SK-N-SH (cell line): ENCODE measurements around the gene DLG2. TPM values are rescaled to one million over a fixed set of nuclear protein-coding genes. Genes with fewer than 3 reads are reported as not detected.

Source experiments
- CTCF ChIA-PET: fragments of 300-600, 350-600 bp; formaldehyde crosslinking; extraction: SDS; loops from one replicate; lab custom pipeline; 2021; lab: Yijun Ruan, JAX
- POLR2A ChIA-PET: fragments of 350-600 bp; sonication (Branson Sonifier 250); formaldehyde crosslinking; extraction: SDS; loops from one replicate; lab custom pipeline; 2020; ENCODE audit warnings: antibody characterized with exemption, inconsistent platforms; lab: Yijun Ruan, JAX
- DNase-seq: peaks from one replicate; pipeline ENCODE4 v3.0.0; 2012
- H2AFZ ChIP-seq: fragments of 200-600 bp; sonication (generic); 2 replicates; pipeline ENCODE4 v1.8.1; 2016; ENCODE audit warnings: antibody characterized with exemption, mild to moderate bottlenecking, low read depth
- H3F3A ChIP-seq: fragments of 200-600 bp; sonication (generic); replicated peaks from 2 replicates; pipeline ENCODE3; 2016; ENCODE audit warnings: antibody characterized with exemption, mild to moderate bottlenecking; ENCODE audit not compliant: insufficient read depth
- H3K27ac ChIP-seq, 2 experiments: fragments of 200-500 bp in 1 of 2; fragments of 200-600 bp in 1 of 2; sonication (Bioruptor generic) in 1 of 2; sonication (generic), shearing (Covaris generic) in 1 of 2; 2 replicates each; pipeline versions ENCODE4 v1.5.1 to v1.6.1; 2014 to 2016; ENCODE audit warnings: low read depth in 2 of 2, inconsistent platforms in 1 of 2, low read length in 1 of 2, mild to moderate bottlenecking in 1 of 2, mixed read lengths in 1 of 2
- H3K27me3 ChIP-seq: fragments of 200-600 bp; sonication (generic), shearing (Covaris generic); 2 replicates; pipeline ENCODE4 v1.6.1; 2016; ENCODE audit warnings: mixed run types; ENCODE audit not compliant: insufficient read depth
- H3K36me3 ChIP-seq, 2 experiments: fragments of 200-500 bp in 1 of 2; fragments of 200-600 bp in 1 of 2; sonication (Bioruptor generic) in 1 of 2; sonication (generic) in 1 of 2; replicated peaks in 1 of 2; 2 replicates each; pipeline versions ENCODE3 to v1.5.1; 2014 to 2016; ENCODE audit warnings: low read length in 1 of 2, mild to moderate bottlenecking in 1 of 2; ENCODE audit not compliant: insufficient read depth in 2 of 2, control insufficient read depth in 1 of 2
- H3K4me1 ChIP-seq, 2 experiments: fragments of 200-500 bp in 1 of 2; fragments of 200-600 bp in 1 of 2; sonication (Bioruptor generic) in 1 of 2; sonication (generic), shearing (Covaris generic) in 1 of 2; 2 replicates each; pipeline versions ENCODE4 v1.5.1 to v1.6.1; 2014 to 2016; ENCODE audit warnings: low read depth in 1 of 2, low read length in 1 of 2, mixed run types in 1 of 2; ENCODE audit not compliant: insufficient read depth in 2 of 2, control insufficient read depth in 1 of 2
- H3K4me2 ChIP-seq: fragments of 200-600 bp; sonication (generic), shearing (Covaris generic); 2 replicates; pipeline ENCODE4 v1.6.1; 2017; ENCODE audit warnings: mixed run types
- H3K4me3 ChIP-seq, 2 experiments: fragments of 200-500 bp in 1 of 2; fragments of 200-600 bp in 1 of 2; sonication (Bioruptor generic) in 1 of 2; sonication (generic), shearing (Covaris generic) in 1 of 2; 2 replicates each; pipeline versions ENCODE4 v1.5.1 to v1.8.1; 2014 to 2016; ENCODE audit warnings: low read depth in 2 of 2, inconsistent platforms in 1 of 2, low read length in 1 of 2, mild to moderate bottlenecking in 1 of 2, mixed read lengths in 1 of 2, moderate library complexity in 1 of 2
- H3K79me2 ChIP-seq: fragments of 200-600 bp; sonication (generic); 2 replicates; pipeline ENCODE4 v1.8.1; 2017; ENCODE audit warnings: mild to moderate bottlenecking; ENCODE audit not compliant: insufficient read depth
- H3K9ac ChIP-seq: fragments of 200-600 bp; sonication (generic); 2 replicates; pipeline ENCODE4 v1.6.1; 2017; ENCODE audit warnings: mixed run types
- H3K9me2 ChIP-seq: fragments of 200-600 bp; sonication (generic); 2 replicates; pipeline ENCODE4 v1.6.1; 2017; ENCODE audit warnings: mixed run types
- H3K9me3 ChIP-seq: fragments of 200-600 bp; sonication (generic); 2 replicates; pipeline ENCODE4 v1.6.1; 2017; ENCODE audit warnings: mixed run types, mild to moderate bottlenecking, moderate library complexity
- H4K20me1 ChIP-seq: fragments of 200-600 bp; sonication (generic); 2 replicates; pipeline ENCODE4 v1.6.1; 2017; ENCODE audit warnings: mild to moderate bottlenecking, mixed run types; ENCODE audit not compliant: insufficient read depth
- CHD2 ChIP-seq: fragments of 150-350 bp; IDR thresholded peaks from 2 replicates; pipeline ENCODE4 v1.6.1; 2018; ENCODE audit warnings: low read length; ENCODE audit not compliant: partially characterized antibody
- ELF1 ChIP-seq: IDR thresholded peaks from 2 replicates; pipeline ENCODE4 v1.4.0; 2012
- EZH2phosphoT487 ChIP-seq: fragments of 200-600 bp; sonication (generic); IDR thresholded peaks from 2 replicates; pipeline ENCODE4 v1.6.1; 2017; ENCODE audit warnings: low read depth, mixed run types, mild to moderate bottlenecking, antibody characterized with exemption, moderate library complexity, borderline replicate concordance
- FOXJ3 ChIP-seq: sonication (generic); formaldehyde crosslinking; IDR thresholded peaks from 2 replicates; pipeline ENCODE4 v1.5.1; 2020; ENCODE audit warnings: mild to moderate bottlenecking, missing genetic modification reagents
- FOXM1 ChIP-seq: IDR thresholded peaks from 2 replicates; pipeline ENCODE4 v1.4.0; 2012; ENCODE audit warnings: low read depth, mild to moderate bottlenecking
- MAX ChIP-seq: IDR thresholded peaks from 2 replicates; pipeline ENCODE4 v1.4.0; 2012; ENCODE audit warnings: low read depth
- MEF2A ChIP-seq: IDR thresholded peaks from 2 replicates; pipeline ENCODE4 v1.4.0; 2012; ENCODE audit warnings: low read depth, borderline replicate concordance
- MXI1 ChIP-seq: IDR thresholded peaks from 2 replicates; pipeline ENCODE4 v1.6.1; 2012; ENCODE audit warnings: mild to moderate bottlenecking, low read depth, low read length, improper control_type of control experiment
- NFIC ChIP-seq: IDR thresholded peaks from 2 replicates; pipeline ENCODE4 v1.4.0; 2012; ENCODE audit warnings: borderline replicate concordance
- NRF1 ChIP-seq: IDR thresholded peaks from 2 replicates; pipeline ENCODE4 v1.6.1; 2012; ENCODE audit warnings: low read depth, mild to moderate bottlenecking, low read length
- PBX3 ChIP-seq: IDR thresholded peaks from 2 replicates; pipeline ENCODE4; 2012
- RAD21 ChIP-seq: IDR thresholded peaks from 2 replicates; pipeline ENCODE4 v1.6.1; 2012; ENCODE audit warnings: mild to moderate bottlenecking, low read length
- RCOR1 ChIP-seq: fragments of 150-350 bp; IDR thresholded peaks from 2 replicates; pipeline ENCODE4 v1.6.1; 2017; ENCODE audit warnings: antibody characterized with exemption, low read length
- RFX5 ChIP-seq: IDR thresholded peaks from 2 replicates; pipeline ENCODE4 v1.6.1; 2012; ENCODE audit warnings: mild to moderate bottlenecking, improper control_type of control experiment, low read length
- SIN3A ChIP-seq: IDR thresholded peaks from 2 replicates; pipeline ENCODE4 v1.6.1; 2012; ENCODE audit warnings: low read depth, mild to moderate bottlenecking, low read length, moderate library complexity, borderline replicate concordance
- TAF1 ChIP-seq: IDR thresholded peaks from 2 replicates; pipeline ENCODE4 v1.6.1; 2012; ENCODE audit warnings: low read depth, mild to moderate bottlenecking, low read length, moderate library complexity, borderline replicate concordance
- TCF12 ChIP-seq: IDR thresholded peaks from 2 replicates; pipeline ENCODE4 v1.4.0; 2012
- USF2 ChIP-seq: fragments of 150-350 bp; IDR thresholded peaks from 2 replicates; pipeline ENCODE4 v1.6.1; 2017; ENCODE audit warnings: antibody characterized with exemption, low read length, low read depth, borderline replicate concordance
- YY1 ChIP-seq: IDR thresholded peaks from 2 replicates; pipeline ENCODE4 v1.4.0; 2012; ENCODE audit warnings: low read depth, mild to moderate bottlenecking
- ZBTB33 ChIP-seq: IDR thresholded peaks from 2 replicates; pipeline ENCODE4 v1.4.0; 2012; ENCODE audit warnings: low read depth, borderline replicate concordance
- WGBS: methylation state at CpG from one replicate; pipeline ENCODE4 v1.1.6; 2017; ENCODE audit warnings: low lambda C conversion rate; 5-methylcytosine and 5-hydroxymethylcytosine counted together
- polyA plus RNA-seq, 3 experiments: library from polyadenylated mRNA; depleted of rRNA; stranded (reverse); fragments of >200 nt; gene quantifications; 2 replicates each; pipeline ENCODE4 v1.2.3, GENCODE V29; 2012

Gene DLG2
- polyA plus RNA-seq, 1 of the 3 experiments (the other 2 are of a cell fraction), result 0.21 TPM

GRCh38 chr11:85494396-85494795 lies 132.7 kb downstream of the DLG2 start:
- ChIA-PET CTCF (no interaction called here), POLR2A (no interaction called here)
- no peak overlapping the region for H3K27ac ChIP-seq
- H3K4me2 ChIP-seq, result no peak overlapping the region
- no peaks in the 10 kb centered on the region for H3K27me3 ChIP-seq
- WGBS, result 0% methylated on average over 1 of the region's 1 CpG
- H3K9me3 ChIP-seq, result no peaks in the 10 kb centered on the region
- H2AFZ ChIP-seq, result no peak overlapping the region
- H3K9me2 ChIP-seq, result no peaks in the 10 kb centered on the region
- TF ChIP-seq RFX5, result no peak
- no peak for TF ChIP-seq MAX
- no peak for TF ChIP-seq FOXJ3
- no peak for TF ChIP-seq ELF1
- TF ChIP-seq CHD2, result no peak
- TF ChIP-seq YY1, result no peak
- no peak for TF ChIP-seq NRF1
- no peak for TF ChIP-seq MEF2A
- no peak for TF ChIP-seq EZH2phosphoT487
- TF ChIP-seq FOXM1, result no peak
- TF ChIP-seq SIN3A, result no peak
- TF ChIP-seq RCOR1, result no peak
- TF ChIP-seq USF2, result no peak
- no peak for TF ChIP-seq NFIC
- no peak for TF ChIP-seq TAF1
- TF ChIP-seq TCF12, result no peak
- no peak for TF ChIP-seq RAD21
- no peak for TF ChIP-seq ZBTB33
- no peak for TF ChIP-seq MXI1
- no peak for TF ChIP-seq PBX3
- no peak overlapping the region for H3K4me3 ChIP-seq
- H3K79me2 ChIP-seq, result no peaks in the 10 kb centered on the region
- H3K9ac ChIP-seq, result no peak overlapping the region
- DNase-seq, result no peak
- H4K20me1 ChIP-seq, result no peaks in the 10 kb centered on the region
- no peaks in the 10 kb centered on the region for H3F3A ChIP-seq
- no peaks in the 10 kb centered on the region for H3K4me1 ChIP-seq
- H3K36me3 ChIP-seq, result no peaks in the 10 kb centered on the region
